ENCODE data around the gene SCYL1.
A peak's percentile ranks its signal among the peaks of the same experiment; 100 is the strongest.

The SCYL1 gene

DNA sequence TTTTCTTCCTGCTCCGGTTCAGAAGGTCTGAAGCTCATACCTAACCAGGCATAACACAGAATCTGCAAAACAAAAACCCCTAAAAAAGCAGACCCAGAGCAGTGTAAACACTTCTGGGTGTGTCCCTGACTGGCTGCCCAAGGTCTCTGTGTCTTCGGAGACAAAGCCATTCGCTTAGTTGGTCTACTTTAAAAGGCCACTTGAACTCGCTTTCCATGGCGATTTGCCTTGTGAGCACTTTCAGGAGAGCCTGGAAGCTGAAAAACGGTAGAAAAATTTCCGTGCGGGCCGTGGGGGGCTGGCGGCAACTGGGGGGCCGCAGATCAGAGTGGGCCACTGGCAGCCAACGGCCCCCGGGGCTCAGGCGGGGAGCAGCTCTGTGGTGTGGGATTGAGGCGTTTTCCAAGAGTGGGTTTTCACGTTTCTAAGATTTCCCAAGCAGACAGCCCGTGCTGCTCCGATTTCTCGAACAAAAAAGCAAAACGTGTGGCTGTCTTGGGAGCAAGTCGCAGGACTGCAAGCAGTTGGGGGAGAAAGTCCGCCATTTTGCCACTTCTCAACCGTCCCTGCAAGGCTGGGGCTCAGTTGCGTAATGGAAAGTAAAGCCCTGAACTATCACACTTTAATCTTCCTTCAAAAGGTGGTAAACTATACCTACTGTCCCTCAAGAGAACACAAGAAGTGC, 26.7 kb upstream of the SCYL1 start:
- Histone ChIP-seq H3K27me3 (ENCODE audit: insufficient read depth, low read depth) (no peaks in the 10 kb centered on the region), H4K20me1 (ENCODE audit: insufficient read depth) (peaks cover 43% of the 10 kb centered on the region), H3K4me3 (IDR thresholded peaks at IDR 0.05; ENCODE audit: insufficient read depth, low read depth, low read length) (no peak overlapping the region), H3K4me1 (ENCODE audit: low read depth, poor library complexity, severe bottlenecking) (peaks cover 35% of the 10 kb centered on the region), H3K4me2 (peak overlapping the region; percentile 94), H2AFZ (ENCODE audit: low read depth) (no peak overlapping the region), H3K79me2 (ENCODE audit: insufficient read depth, low read depth) (peaks cover 73% of the 10 kb centered on the region), H3K9ac (peak overlapping the region; percentile 100), H3K36me3 (ENCODE audit: insufficient read depth) (peaks cover 42% of the 10 kb centered on the region), H3K27ac (peak overlapping the region; percentile 99)
- TF ChIP-seq, protein P1, sequence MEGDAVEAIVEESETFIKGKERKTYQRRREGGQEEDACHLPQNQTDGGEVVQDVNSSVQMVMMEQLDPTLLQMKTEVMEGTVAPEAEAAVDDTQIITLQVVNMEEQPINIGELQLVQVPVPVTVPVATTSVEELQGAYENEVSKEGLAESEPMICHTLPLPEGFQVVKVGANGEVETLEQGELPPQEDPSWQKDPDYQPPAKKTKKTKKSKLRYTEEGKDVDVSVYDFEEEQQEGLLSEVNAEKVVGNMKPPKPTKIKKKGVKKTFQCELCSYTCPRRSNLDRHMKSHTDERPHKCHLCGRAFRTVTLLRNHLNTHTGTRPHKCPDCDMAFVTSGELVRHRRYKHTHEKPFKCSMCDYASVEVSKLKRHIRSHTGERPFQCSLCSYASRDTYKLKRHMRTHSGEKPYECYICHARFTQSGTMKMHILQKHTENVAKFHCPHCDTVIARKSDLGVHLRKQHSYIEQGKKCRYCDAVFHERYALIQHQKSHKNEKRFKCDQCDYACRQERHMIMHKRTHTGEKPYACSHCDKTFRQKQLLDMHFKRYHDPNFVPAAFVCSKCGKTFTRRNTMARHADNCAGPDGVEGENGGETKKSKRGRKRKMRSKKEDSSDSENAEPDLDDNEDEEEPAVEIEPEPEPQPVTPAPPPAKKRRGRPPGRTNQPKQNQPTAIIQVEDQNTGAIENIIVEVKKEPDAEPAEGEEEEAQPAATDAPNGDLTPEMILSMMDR (conservative IDR thresholded peaks at IDR 0.05; ENCODE audit: low read depth, low read length): no peak

DNA sequence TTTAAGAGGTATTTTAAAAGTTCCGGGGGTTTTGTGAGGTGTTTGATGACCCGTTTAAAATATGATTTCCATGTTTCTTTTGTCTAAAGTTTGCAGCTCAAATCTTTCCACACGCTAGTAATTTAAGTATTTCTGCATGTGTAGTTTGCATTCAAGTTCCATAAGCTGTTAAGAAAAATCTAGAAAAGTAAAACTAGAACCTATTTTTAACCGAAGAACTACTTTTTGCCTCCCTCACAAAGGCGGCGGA, 26.2 kb upstream of the SCYL1 start:
- Histone ChIP-seq H3K4me1 (ENCODE audit: low read depth, poor library complexity, severe bottlenecking) (peaks cover 35% of the 10 kb centered on the region), H3K4me3 (IDR thresholded peaks at IDR 0.05; ENCODE audit: insufficient read depth, low read depth, low read length) (no peak overlapping the region), H3K27me3 (ENCODE audit: insufficient read depth, low read depth) (no peaks in the 10 kb centered on the region), H4K20me1 (ENCODE audit: insufficient read depth) (peaks cover 47% of the 10 kb centered on the region), H2AFZ (ENCODE audit: low read depth) (no peak overlapping the region), H3K4me2 (peak overlapping the region; percentile 94), H3K79me2 (ENCODE audit: insufficient read depth, low read depth) (peaks cover 78% of the 10 kb centered on the region), H3K27ac (peak overlapping the region; percentile 99), H3K36me3 (ENCODE audit: insufficient read depth) (peaks cover 47% of the 10 kb centered on the region), H3K9ac (peak overlapping the region; percentile 100)
- TF ChIP-seq, protein P1 (conservative IDR thresholded peaks at IDR 0.05; ENCODE audit: low read depth, low read length): no peak

DNA sequence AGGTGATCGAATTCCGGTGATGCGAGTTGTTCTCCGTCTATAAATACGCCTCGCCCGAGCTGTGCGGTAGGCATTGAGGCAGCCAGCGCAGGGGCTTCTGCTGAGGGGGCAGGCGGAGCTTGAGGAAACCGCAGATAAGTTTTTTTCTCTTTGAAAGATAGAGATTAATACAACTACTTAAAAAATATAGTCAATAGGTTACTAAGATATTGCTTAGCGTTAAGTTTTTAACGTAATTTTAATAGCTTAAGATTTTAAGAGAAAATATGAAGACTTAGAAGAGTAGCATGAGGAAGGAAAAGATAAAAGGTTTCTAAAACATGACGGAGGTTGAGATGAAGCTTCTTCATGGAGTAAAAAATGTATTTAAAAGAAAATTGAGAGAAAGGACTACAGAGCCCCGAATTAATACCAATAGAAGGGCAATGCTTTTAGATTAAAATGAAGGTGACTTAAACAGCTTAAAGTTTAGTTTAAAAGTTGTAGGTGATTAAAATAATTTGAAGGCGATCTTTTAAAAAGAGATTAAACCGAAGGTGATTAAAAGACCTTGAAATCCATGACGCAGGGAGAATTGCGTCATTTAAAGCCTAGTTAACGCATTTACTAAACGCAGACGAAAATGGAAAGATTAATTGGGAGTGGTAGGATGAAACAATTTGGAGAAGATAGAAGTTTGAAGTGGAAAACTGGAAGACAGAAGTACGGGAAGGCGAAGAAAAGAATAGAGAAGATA, 25.7 kb upstream of the SCYL1 start, which contains the start of gene MALAT1:
MALAT1 (plus strand) TSS at position 69 of the 736 bp plus-strand sequence.
- H3K4me1 ChIP-seq (ENCODE audit: low read depth, poor library complexity, severe bottlenecking): peaks cover 35% of the 10 kb centered on the region
- peak within 1 kb of the TSS; percentile 100 for H3K9ac ChIP-seq
- peaks cover 52% of the 10 kb centered on the region for H4K20me1 ChIP-seq (ENCODE audit: insufficient read depth)
- peaks cover 83% of the 10 kb centered on the region for H3K79me2 ChIP-seq (ENCODE audit: insufficient read depth, low read depth)
- peak within 1 kb of the TSS; percentile 99 for H3K27ac ChIP-seq
- H2AFZ ChIP-seq (ENCODE audit: low read depth): no peak within 1 kb of the TSS
- peaks cover 52% of the 10 kb centered on the region for H3K36me3 ChIP-seq (ENCODE audit: insufficient read depth)
- H3K4me3 ChIP-seq (IDR thresholded peaks at IDR 0.05; ENCODE audit: insufficient read depth, low read depth, low read length): no peak within 1 kb of the TSS
- H3K4me2 ChIP-seq: peak within 1 kb of the TSS; percentile 94
- no peaks in the 10 kb centered on the region for H3K27me3 ChIP-seq (ENCODE audit: insufficient read depth, low read depth)
- TF ChIP-seq, protein P1 (conservative IDR thresholded peaks at IDR 0.05; ENCODE audit: low read depth, low read length): no peak

DNA sequence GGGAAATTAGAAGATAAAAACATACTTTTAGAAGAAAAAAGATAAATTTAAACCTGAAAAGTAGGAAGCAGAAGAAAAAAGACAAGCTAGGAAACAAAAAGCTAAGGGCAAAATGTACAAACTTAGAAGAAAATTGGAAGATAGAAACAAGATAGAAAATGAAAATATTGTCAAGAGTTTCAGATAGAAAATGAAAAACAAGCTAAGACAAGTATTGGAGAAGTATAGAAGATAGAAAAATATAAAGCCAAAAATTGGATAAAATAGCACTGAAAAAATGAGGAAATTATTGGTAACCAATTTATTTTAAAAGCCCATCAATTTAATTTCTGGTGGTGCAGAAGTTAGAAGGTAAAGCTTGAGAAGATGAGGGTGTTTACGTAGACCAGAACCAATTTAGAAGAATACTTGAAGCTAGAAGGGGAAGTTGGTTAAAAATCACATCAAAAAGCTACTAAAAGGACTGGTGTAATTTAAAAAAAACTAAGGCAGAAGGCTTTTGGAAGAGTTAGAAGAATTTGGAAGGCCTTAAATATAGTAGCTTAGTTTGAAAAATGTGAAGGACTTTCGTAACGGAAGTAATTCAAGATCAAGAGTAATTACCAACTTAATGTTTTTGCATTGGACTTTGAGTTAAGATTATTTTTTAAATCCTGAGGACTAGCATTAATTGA, 25.0 kb upstream of the SCYL1 start:
- peaks cover 90% of the 10 kb centered on the region for H3K79me2 ChIP-seq (ENCODE audit: insufficient read depth, low read depth)
- peaks cover 59% of the 10 kb centered on the region for H4K20me1 ChIP-seq (ENCODE audit: insufficient read depth)
- H3K9ac ChIP-seq: peak overlapping the region; percentile 100
- H2AFZ ChIP-seq (ENCODE audit: low read depth): no peak overlapping the region
- peaks cover 59% of the 10 kb centered on the region for H3K36me3 ChIP-seq (ENCODE audit: insufficient read depth)
- no peaks in the 10 kb centered on the region for H3K27me3 ChIP-seq (ENCODE audit: insufficient read depth, low read depth)
- peak overlapping the region; percentile 94 for H3K4me2 ChIP-seq
- TF ChIP-seq, protein P1 (conservative IDR thresholded peaks at IDR 0.05; ENCODE audit: low read depth, low read length): no peak
- H3K4me3 ChIP-seq (IDR thresholded peaks at IDR 0.05; ENCODE audit: insufficient read depth, low read depth, low read length): no peak overlapping the region
- peak overlapping the region; percentile 99 for H3K27ac ChIP-seq
- peaks cover 35% of the 10 kb centered on the region for H3K4me1 ChIP-seq (ENCODE audit: low read depth, poor library complexity, severe bottlenecking)
